H1 (cell line): ENCODE data around the gene PCGF3. TPM values are rescaled to one million over a fixed set of nuclear protein-coding genes. Genes with fewer than 3 reads are reported as not detected.
"Not testable (repeated sequence)": the region's sequence is repeated elsewhere in the genome, so short reads cannot be mapped to it uniquely, and the experiment has no call there.

Source experiments
- CTCF ChIA-PET: fragments of 300-600 bp; sonication (Branson Sonifier 250); formaldehyde crosslinking; loops from one replicate; lab custom pipeline; 2021; ENCODE audit not compliant: partially characterized antibody; lab: Charles Lee
- POLR2A ChIA-PET: fragments of 300-600 bp; sonication (Branson Sonifier 250); formaldehyde crosslinking; loops from one replicate; lab custom pipeline; 2021; ENCODE audit warnings: inconsistent platforms; ENCODE audit not compliant: partially characterized antibody; lab: Charles Lee
- DNase-seq, 2 experiments: peaks; one replicate each; pipeline versions ENCODE4 v3.0.0 to v3.0.0-alpha.2; 2010 to 2022; ENCODE audit warnings: low spot score in 2 of 2, low read depth in 1 of 2, mixed read lengths in 1 of 2
- FAIRE-seq: peaks from 2 replicates; lab custom pipeline; 2011; peaks lifted over from hg19 to GRCh38; lab: Jason Lieb, UNC
- H2AFZ ChIP-seq: 2 replicates; pipeline ENCODE4 v1.8.1; 2012; ENCODE audit warnings: low read length, inconsistent platforms
- H2AK5ac ChIP-seq: 2 replicates; pipeline ENCODE4 v1.6.1; 2013; ENCODE audit warnings: low read depth, low read length
- H2BK120ac ChIP-seq: replicated peaks from 2 replicates; pipeline ENCODE3; 2013; ENCODE audit warnings: low read depth, low read length, inconsistent platforms
- H2BK12ac ChIP-seq: 2 replicates; pipeline ENCODE4 v1.6.1; 2013; ENCODE audit warnings: low read depth, low read length
- H2BK15ac ChIP-seq: 2 replicates; pipeline ENCODE4 v1.6.1; 2013; ENCODE audit warnings: low read length
- H2BK20ac ChIP-seq: 2 replicates; pipeline ENCODE4 v1.6.1; 2013; ENCODE audit warnings: low read length
- H2BK5ac ChIP-seq: 2 replicates; pipeline ENCODE4 v1.6.1; 2013; ENCODE audit warnings: low read depth, low read length
- H3K14ac ChIP-seq: 2 replicates; pipeline ENCODE4 v1.6.1; 2013; ENCODE audit warnings: inconsistent platforms; ENCODE audit not compliant: insufficient read length
- H3K18ac ChIP-seq: 2 replicates; pipeline ENCODE4 v1.6.1; 2013; ENCODE audit warnings: low read length; ENCODE audit errors: extremely low read depth
- H3K23ac ChIP-seq: 2 replicates; pipeline ENCODE4 v1.6.1; 2013; ENCODE audit warnings: inconsistent platforms; ENCODE audit not compliant: insufficient read length
- H3K23me2 ChIP-seq: 2 replicates; pipeline ENCODE4 v1.6.1; 2013; ENCODE audit warnings: low read depth, low read length
- H3K27ac ChIP-seq: 2 replicates; pipeline ENCODE4 v1.6.1; 2011; ENCODE audit warnings: low read depth, low read length, inconsistent platforms
- H3K27me3 ChIP-seq, 4 experiments: replicated peaks in 1 of 4; 1 replicate in 1 of 4; 2 replicates in 3 of 4; pipeline versions ENCODE4 v1.6.1 to v1.8.1; 2011 to 2013; ENCODE audit warnings: low read length in 3 of 4, mild to moderate bottlenecking in 3 of 4, inconsistent platforms in 2 of 4, mixed read lengths in 2 of 4, moderate library complexity in 1 of 4; ENCODE audit not compliant: control insufficient read depth in 3 of 4, insufficient read depth in 3 of 4; ENCODE audit errors: extremely low read depth in 1 of 4
- H3K36me3 ChIP-seq, 4 experiments: 2 replicates each; pipeline versions ENCODE4 v1.6.1 to v1.8.1; 2011 to 2013; ENCODE audit warnings: mild to moderate bottlenecking in 4 of 4, low read length in 3 of 4, moderate library complexity in 2 of 4, control low read depth in 1 of 4, inconsistent platforms in 1 of 4; ENCODE audit not compliant: insufficient read depth in 4 of 4, control insufficient read depth in 2 of 4
- H3K4ac ChIP-seq: replicated peaks from 2 replicates; pipeline ENCODE3; 2013; ENCODE audit warnings: low read length, low read depth, mixed read lengths, inconsistent platforms; ENCODE audit not compliant: insufficient read length
- H3K4me1 ChIP-seq, 4 experiments: replicated peaks in 1 of 4; 1 replicate in 1 of 4; 2 replicates in 3 of 4; pipeline versions ENCODE4 v1.6.1 to v1.8.1; 2011 to 2013; ENCODE audit warnings: low read length in 3 of 4, inconsistent platforms in 2 of 4, mixed read lengths in 1 of 4; ENCODE audit not compliant: insufficient read depth in 4 of 4, control insufficient read depth in 3 of 4
- H3K4me2 ChIP-seq, 2 experiments: 2 replicates each; pipeline versions ENCODE4 v1.6.1 to v1.8.1; 2011 to 2013; ENCODE audit warnings: low read depth in 2 of 2, low read length in 2 of 2, control low read depth in 1 of 2, inconsistent platforms in 1 of 2, mild to moderate bottlenecking in 1 of 2; ENCODE audit not compliant: insufficient read depth in 1 of 2
- H3K4me3 ChIP-seq, 4 experiments: fragments of 200-600, 300-600 bp in 1 of 4; sonication (generic), shearing (Covaris generic), sonication (Bioruptor Twin) in 1 of 4; 2 replicates each; pipeline versions ENCODE4 v1.5.1 to v1.8.1; 2011 to 2016; ENCODE audit warnings: low read length in 4 of 4, low read depth in 3 of 4, control low read depth in 2 of 4, inconsistent platforms in 2 of 4, mild to moderate bottlenecking in 2 of 4, mixed read lengths in 1 of 4, moderate library complexity in 1 of 4; ENCODE audit not compliant: insufficient read depth in 2 of 4; ENCODE audit errors: extremely low read depth in 1 of 4
- H3K56ac ChIP-seq: replicated peaks from 2 replicates; pipeline ENCODE3; 2013; ENCODE audit warnings: low read depth, mild to moderate bottlenecking, mixed read lengths, low read length, inconsistent platforms; ENCODE audit not compliant: insufficient read length
- H3K79me1 ChIP-seq: 2 replicates; pipeline ENCODE4 v1.6.1; 2013; ENCODE audit warnings: low read depth, low read length, control low read depth
- H3K79me2 ChIP-seq, 2 experiments: 2 replicates each; pipeline versions ENCODE4 v1.6.1 to v1.8.1; 2012 to 2013; ENCODE audit warnings: low read length in 2 of 2, mild to moderate bottlenecking in 2 of 2, inconsistent platforms in 1 of 2; ENCODE audit not compliant: insufficient read depth in 2 of 2, control insufficient read depth in 1 of 2
- H3K9ac ChIP-seq, 4 experiments: replicated peaks in 1 of 4; 1 replicate in 1 of 4; 2 replicates in 3 of 4; pipeline versions ENCODE4 v1.6.1 to v1.8.1; 2011 to 2013; ENCODE audit warnings: low read depth in 3 of 4, low read length in 3 of 4, control low read depth in 2 of 4, mild to moderate bottlenecking in 2 of 4, moderate library complexity in 2 of 4, inconsistent platforms in 1 of 4; ENCODE audit errors: extremely low read depth in 1 of 4
- H3K9me3 ChIP-seq, 2 experiments: 2 replicates each; pipeline versions ENCODE4 v1.6.1 to v1.8.1; 2012 to 2013; ENCODE audit warnings: mild to moderate bottlenecking in 2 of 2, moderate library complexity in 2 of 2, control low read depth in 1 of 2, inconsistent platforms in 1 of 2, low read depth in 1 of 2, low read length in 1 of 2, mixed read lengths in 1 of 2; ENCODE audit not compliant: insufficient read depth in 2 of 2
- H4K20me1 ChIP-seq, 2 experiments: replicated peaks in 1 of 2; 2 replicates each; pipeline versions ENCODE3 to v1.8.1; 2011 to 2013; ENCODE audit warnings: inconsistent platforms in 2 of 2, low read length in 2 of 2, mild to moderate bottlenecking in 1 of 2; ENCODE audit not compliant: insufficient read depth in 2 of 2, control insufficient read depth in 1 of 2
- H4K5ac ChIP-seq: 2 replicates; pipeline ENCODE4 v1.6.1; 2013; ENCODE audit warnings: low read length, low read depth, mixed read lengths, inconsistent platforms; ENCODE audit not compliant: insufficient read length
- H4K8ac ChIP-seq: 2 replicates; pipeline ENCODE4 v1.8.0; 2013; ENCODE audit warnings: mild to moderate bottlenecking, moderate library complexity, low read length, inconsistent platforms; ENCODE audit not compliant: insufficient read depth; ENCODE audit errors: extremely low read depth
- H4K91ac ChIP-seq: replicated peaks from 2 replicates; pipeline ENCODE3; 2013; ENCODE audit warnings: low read length, mixed read lengths, inconsistent platforms; ENCODE audit not compliant: insufficient read length
- TAF7 ChIP-seq: optimal IDR thresholded peaks from 2 replicates; pipeline ENCODE3; 2011; ENCODE audit warnings: low read depth, mild to moderate bottlenecking, inconsistent platforms, low read length, moderate library complexity, borderline replicate concordance
- WGBS, 2 experiments: shearing (Covaris generic) in 1 of 2; methylation state at CpG; one replicate each; pipeline versions ENCODE4 v1.1.6 to v1.1.7; 2013 to 2015; ENCODE audit warnings: low lambda C conversion rate in 2 of 2, mixed read lengths in 2 of 2, inconsistent platforms in 1 of 2, low coverage in 1 of 2, missing lambda C conversion rate in 1 of 2; ENCODE audit not compliant: insufficient replicate concordance in 2 of 2, insufficient coverage in 1 of 2, insufficient read length in 1 of 2; ENCODE audit errors: extremely low coverage in 1 of 2, missing lambda C conversion rate in 1 of 2; 5-methylcytosine and 5-hydroxymethylcytosine counted together
- polyA plus RNA-seq, 7 experiments: library from polyadenylated mRNA; depleted of rRNA in 3 of 7; stranded (reverse) in 5 of 7; unstranded in 2 of 7; fragments of >200 nt in 5 of 7; fragments of 200-250 nt in 2 of 7; gene quantifications; 1 replicate in 5 of 7; 2 replicates in 1 of 7; 4 replicates in 1 of 7; pipeline versions ENCODE4 v1.2.1 to v1.2.3, GENCODE V29; 2011 to 2013; ENCODE audit warnings: missing spikeins in 2 of 7, mixed read lengths in 2 of 7
- total RNA-seq: library from RNA; stranded (reverse); fragmentation: NEBNext Ultra II Directional; extraction: Animal tissue kit (Norgen Biotek cat#: 25700); gene quantifications from 2 replicates; pipeline ENCODE4 v1.2.1, GENCODE V29; 2021

The PCGF3 gene
- total and polyA plus RNA-seq, 2 of the 8 experiments (the other 6 are each of a cell fraction or from before 2014, with no cell fraction given), result 52.7 to 52.9 TPM

DNA sequence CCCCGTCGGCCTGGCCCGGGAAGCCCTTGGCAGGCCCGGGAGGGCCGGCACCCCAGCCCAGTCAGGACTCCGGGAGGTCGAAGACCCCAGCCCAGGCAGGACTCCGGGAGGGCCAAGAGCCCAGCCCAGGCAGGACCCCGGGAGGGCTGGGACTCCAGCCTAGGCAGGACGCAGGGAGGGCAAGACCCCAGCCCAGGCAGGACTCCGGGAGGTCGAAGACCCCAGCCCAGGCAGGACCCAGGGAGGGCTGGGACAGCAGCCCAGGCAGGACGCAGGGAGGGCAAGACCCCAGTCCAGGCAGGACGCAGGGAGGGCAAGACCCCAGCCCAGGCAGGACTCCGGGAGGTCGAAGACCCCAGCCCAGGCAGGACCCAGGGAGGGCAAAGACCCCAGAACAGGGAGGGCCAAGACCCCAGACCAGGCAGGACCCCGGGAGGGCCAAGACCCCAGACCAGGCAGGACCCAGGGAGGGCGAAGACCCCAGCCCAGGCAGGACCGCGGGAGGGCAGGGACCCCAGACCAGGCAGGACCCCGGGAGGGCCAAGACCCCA is 526 bp downstream of the PCGF3 start:
- CTCF ChIA-PET, POLR2A ChIA-PET, H2BK120ac ChIP-seq, FAIRE-seq, H4K5ac ChIP-seq, H3K23ac ChIP-seq, H3K14ac ChIP-seq, H2AFZ ChIP-seq, H3K4me1 ChIP-seq, H3K36me3 ChIP-seq, DNase-seq, H2BK20ac ChIP-seq, H2BK15ac ChIP-seq, H2BK12ac ChIP-seq, H3K27me3 ChIP-seq, H2AK5ac ChIP-seq, H3K9me3 ChIP-seq: not testable (repeated sequence)
- H3K4me3 ChIP-seq, result peak overlapping the region; percentile 84 to 98 (median 90)
- peak overlapping the region; percentile 35; the same call in 1 of the 2 replicates for H2BK5ac ChIP-seq
- H3K79me2 ChIP-seq, result peaks cover 9 to 45% of the 10 kb centered on the region in 2 experiments
- peak overlapping the region; percentile 71 for H3K18ac ChIP-seq
- H3K4me2 ChIP-seq, result peak overlapping the region; percentile 68 to 96
- H3K4ac ChIP-seq, result peak overlapping the region; percentile 69
- H4K20me1 ChIP-seq, result peaks cover 10 to 28% of the 10 kb centered on the region in 2 experiments
- peak overlapping the region; percentile 91 for H3K27ac ChIP-seq
- H3K56ac ChIP-seq, result peak overlapping the region; percentile 90
- H3K9ac ChIP-seq, result peak overlapping the region; percentile 91 to 100 (median 94)
- peak overlapping the region; percentile 54 for H4K91ac ChIP-seq
- peak overlapping the region; percentile 92 for H4K8ac ChIP-seq
- peaks cover 12% of the 10 kb centered on the region; the same call in 1 of the 2 replicates for H3K23me2 ChIP-seq
- H3K79me1 ChIP-seq, result peaks cover 22% of the 10 kb centered on the region
- WGBS, 2 experiments, result 16% methylated on average over 20 of the region's 21 CpGs; no CpG with 5 or more reads in 1 of the 2 experiments
- peak; percentile 39 for TF ChIP-seq TAF7
